A673 (cell line): ENCODE data around the gene BTG1.

Experiments
- CTCF ChIP-seq: fragments of 300-800, 200-600 bp; sonication (generic); conservative IDR thresholded peaks from 2 replicates; pipeline ENCODE4 v1.5.1; 2017; ENCODE audit warnings: low read depth, mild to moderate bottlenecking, antibody characterized with exemption, low read length, moderate library complexity, mixed read lengths
- EZH2 ChIP-seq: fragments of 200-600 bp; sonication (generic); IDR thresholded peaks from 2 replicates; pipeline ENCODE4 v1.6.1; 2017; ENCODE audit warnings: borderline replicate concordance, low read depth, mild to moderate bottlenecking, mixed read lengths, antibody characterized with exemption, low read length; ENCODE audit not compliant: poor library complexity, severe bottlenecking

- no peak for TF ChIP-seq CTCF
- no peak for TF ChIP-seq EZH2
Measured at GRCh38 chr12:92138144-92138543, 7.5 kb downstream of the BTG1 start.
